ENCODE data around the gene FSCN2. TPM values are rescaled to one million over a fixed set of nuclear protein-coding genes. Genes with fewer than 3 reads are reported as not detected.

FSCN2 gene
- total RNA-seq, 1 donor from 2014 or later: 6.6 TPM

GRCh38 chr17:81533339-81534141, 5.4 kb downstream of the FSCN2 start:
- DNase-seq (ENCODE audit: extremely low spot score in 2 of 2): no peak
- Histone ChIP-seq H3K4me3 (no peak overlapping the region), H3K36me3 (no peaks in the 10 kb centered on the region), H3K27me3 (no peaks in the 10 kb centered on the region), H3K9me3 (no peaks in the 10 kb centered on the region), H3K27ac (no peak overlapping the region), H3K4me1 (peaks cover 19% of the 10 kb centered on the region)
- TF ChIP-seq CTCF (IDR thresholded peaks at IDR 0.05) (no peak), POLR2AphosphoS5 (IDR thresholded peaks at IDR 0.05; ENCODE audit: insufficient read depth in 1 of 2, low read depth in 1 of 2) (no peak), POLR2A (IDR thresholded peaks at IDR 0.05) (no peak)
- intact Hi-C loops (cut with DNase I): no loop called here

GRCh38 chr17:81534157-81535006, 6.2 kb downstream of the FSCN2 start:
- H3K4me1 ChIP-seq: peaks cover 19% of the 10 kb centered on the region
- intact Hi-C loops (cut with DNase I): no loop called here
- DNase-seq (ENCODE audit: extremely low spot score in 2 of 2): no peak
- no peaks in the 10 kb centered on the region for H3K27me3 ChIP-seq
- no peak overlapping the region for H3K27ac ChIP-seq
- no peaks in the 10 kb centered on the region for H3K36me3 ChIP-seq
- H3K4me3 ChIP-seq: no peak overlapping the region
- no peaks in the 10 kb centered on the region for H3K9me3 ChIP-seq
- TF ChIP-seq POLR2A (IDR thresholded peaks at IDR 0.05) (no peak), CTCF (IDR thresholded peaks at IDR 0.05) (no peak), POLR2AphosphoS5 (IDR thresholded peaks at IDR 0.05; ENCODE audit: insufficient read depth in 1 of 2, low read depth in 1 of 2) (no peak)

GRCh38 chr17:81535007-81535328, 6.8 kb downstream of the FSCN2 start:
- intact Hi-C loops (cut with DNase I): no loop called here
- Histone ChIP-seq H3K27ac (no peak overlapping the region), H3K27me3 (no peaks in the 10 kb centered on the region), H3K4me3 (no peak overlapping the region), H3K9me3 (no peaks in the 10 kb centered on the region), H3K4me1 (peaks cover 19% of the 10 kb centered on the region), H3K36me3 (peaks cover 0 to 4% of the 10 kb centered on the region in 2 donors)
- TF ChIP-seq CTCF (IDR thresholded peaks at IDR 0.05) (no peak), POLR2AphosphoS5 (IDR thresholded peaks at IDR 0.05; ENCODE audit: insufficient read depth in 1 of 2, low read depth in 1 of 2) (no peak), POLR2A (IDR thresholded peaks at IDR 0.05) (no peak)
- no peak for DNase-seq (ENCODE audit: extremely low spot score in 2 of 2)

- Histone ChIP-seq H3K36me3 (peaks cover 0 to 11% of the 10 kb centered on the region in 2 donors), H3K4me3 (no peak overlapping the region), H3K4me1 (peaks cover 19% of the 10 kb centered on the region), H3K27me3 (no peaks in the 10 kb centered on the region), H3K27ac (no peak overlapping the region), H3K9me3 (no peaks in the 10 kb centered on the region)
- intact Hi-C loops (cut with DNase I): no loop called here
- TF ChIP-seq CTCF (IDR thresholded peaks at IDR 0.05) (no peak), POLR2AphosphoS5 (IDR thresholded peaks at IDR 0.05; ENCODE audit: insufficient read depth in 1 of 2, low read depth in 1 of 2) (no peak), POLR2A (IDR thresholded peaks at IDR 0.05) (no peak)
- no peak for DNase-seq (ENCODE audit: extremely low spot score in 2 of 2)
Measured at GRCh38 chr17:81535480-81536298, 7.5 kb downstream of the FSCN2 start.
